Activated B cell treated with CpG ODN at 0.5 μM for 24 hours (primary cell): Measurements from ENCODE around the gene RPL27. TPM values are rescaled to one million over a fixed set of nuclear protein-coding genes. Genes with fewer than 3 reads are reported as not detected.
A peak's percentile ranks its signal among the peaks of the same experiment; 100 is the strongest.

ENCODE experiments used
- ATAC-seq: fragments of 200-7000 bp; cut with Tn5 transposase; one replicate; pipeline ENCODE4 v1.10.0; 2021; ENCODE audit warnings: low read depth, mild to moderate bottlenecking, moderate library complexity
- CTCF ChIA-PET: fragments of 350-600 bp; sonication (Branson Sonifier 250); formaldehyde crosslinking; loops from one replicate; lab custom pipeline; 2021; ENCODE audit warnings: antibody characterized with exemption; lab: Charles Lee
- POLR2A ChIA-PET: fragments of 350-600 bp; sonication (Branson Sonifier 250); formaldehyde crosslinking; loops from one replicate; lab custom pipeline; 2021; ENCODE audit warnings: antibody characterized with exemption; lab: Charles Lee
- DNase-seq: peaks from one replicate; pipeline ENCODE4 v3.0.0; 2022
- H3K27ac Mint-ChIP-seq: one replicate; pipeline ENCODE4 v1.8.0; 2020; ENCODE audit warnings: mixed read lengths
- H3K27me3 Mint-ChIP-seq: one replicate; pipeline ENCODE4 v1.8.0; 2021; ENCODE audit warnings: mixed read lengths
- H3K36me3 Mint-ChIP-seq: one replicate; pipeline ENCODE4 v1.8.0; 2021; ENCODE audit warnings: low read depth, mixed read lengths
- H3K4me1 Mint-ChIP-seq: one replicate; pipeline ENCODE4 v1.8.0; 2021; ENCODE audit warnings: mixed read lengths
- H3K4me3 Mint-ChIP-seq: one replicate; pipeline ENCODE4 v1.8.0; 2020; ENCODE audit warnings: mild to moderate bottlenecking, mixed read lengths
- H3K9me3 Mint-ChIP-seq: one replicate; pipeline ENCODE4 v1.8.0; 2020; ENCODE audit warnings: mixed read lengths
- intact Hi-C: fragments of 100-400 bp; cut with micrococcal nuclease; formaldehyde crosslinking; loops from one replicate; pipeline ENCODE4 v1.15.1; 2024
- total RNA-seq: library from RNA; stranded (reverse); gene quantifications from 2 replicates; pipeline ENCODE4 v1.2.3, GENCODE V29; 2022
- TF ChIP-seq, protein P1 (sequence below): fragments of 200-600 bp; IDR thresholded peaks from one replicate; pipeline ENCODE4 v1.8.0; 2022; ENCODE audit warnings: antibody characterized with exemption, mild to moderate bottlenecking

Gene RPL27
- total RNA-seq, 1 donor from 2014 or later = 1,189 TPM

GRCh38 chr17:43020789-43021740 lies 22.8 kb downstream of the RPL27 start:
- POLR2A ChIA-PET = interaction anchor here (0.6 to 2.5 kb wide), 16 partner anchors 8 to 1100 kb away, joined by 3 to 22 read pairs (median 6); partner anchors contain the start of genes IFI35, RPL27, TMEM106A and VPS25
- Mint-ChIP-seq H3K4me1 (peaks cover 24% of the 10 kb centered on the region), H3K27ac (peak overlapping the region; percentile 78), H3K9me3 (no peaks in the 10 kb centered on the region), H3K4me3 (peak overlapping the region; percentile 92), H3K27me3 (no peaks in the 10 kb centered on the region), H3K36me3 (peaks cover 13% of the 10 kb centered on the region)
- TF ChIP-seq, protein P1, sequence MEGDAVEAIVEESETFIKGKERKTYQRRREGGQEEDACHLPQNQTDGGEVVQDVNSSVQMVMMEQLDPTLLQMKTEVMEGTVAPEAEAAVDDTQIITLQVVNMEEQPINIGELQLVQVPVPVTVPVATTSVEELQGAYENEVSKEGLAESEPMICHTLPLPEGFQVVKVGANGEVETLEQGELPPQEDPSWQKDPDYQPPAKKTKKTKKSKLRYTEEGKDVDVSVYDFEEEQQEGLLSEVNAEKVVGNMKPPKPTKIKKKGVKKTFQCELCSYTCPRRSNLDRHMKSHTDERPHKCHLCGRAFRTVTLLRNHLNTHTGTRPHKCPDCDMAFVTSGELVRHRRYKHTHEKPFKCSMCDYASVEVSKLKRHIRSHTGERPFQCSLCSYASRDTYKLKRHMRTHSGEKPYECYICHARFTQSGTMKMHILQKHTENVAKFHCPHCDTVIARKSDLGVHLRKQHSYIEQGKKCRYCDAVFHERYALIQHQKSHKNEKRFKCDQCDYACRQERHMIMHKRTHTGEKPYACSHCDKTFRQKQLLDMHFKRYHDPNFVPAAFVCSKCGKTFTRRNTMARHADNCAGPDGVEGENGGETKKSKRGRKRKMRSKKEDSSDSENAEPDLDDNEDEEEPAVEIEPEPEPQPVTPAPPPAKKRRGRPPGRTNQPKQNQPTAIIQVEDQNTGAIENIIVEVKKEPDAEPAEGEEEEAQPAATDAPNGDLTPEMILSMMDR = no peak
- CTCF ChIA-PET = no interaction called here
- DNase-seq = peak; percentile 54
- intact Hi-C loops = loop anchor here (2.0 to 5.0 kb wide), 2 partner anchors 14 to 191 kb away; partner anchors contain the start of genes IFI35 and TMEM106A
- peak; percentile 3 for ATAC-seq

- H3K9me3 Mint-ChIP-seq = no peaks in the 10 kb centered on the region
- DNase-seq = peak; percentile 66
Observed at GRCh38 chr17:43021741-43022512, 23.7 kb downstream of the RPL27 start, which contains the start of gene VAT1. Gene VAT1 (minus strand): TSS chr17:43022385. CDS start chr17:43022322, 63 bp downstream.

GRCh38 chr17:43024407-43025289 lies 26.4 kb downstream of the RPL27 start, which contains the start of gene RND2:
Gene RND2 (plus strand): TSS chr17:43025231. CDS start chr17:43025348, 117 bp downstream.
- ATAC-seq (peak; percentile 65), DNase-seq (peak; percentile 79)
- Mint-ChIP-seq H3K36me3 (peaks cover 6% of the 10 kb centered on the region), H3K4me1 (peaks cover 24% of the 10 kb centered on the region), H3K4me3 (peak within 1 kb of the TSS; percentile 92), H3K27ac (peak within 1 kb of the TSS; percentile 87), H3K27me3 (no peaks in the 10 kb centered on the region), H3K9me3 (no peaks in the 10 kb centered on the region)
- TF ChIP-seq, protein P1 = no peak
- POLR2A ChIA-PET = interaction anchor here (0.6 to 3.8 kb wide), 17 partner anchors 9 to 459 kb away, joined by 3 to 53 read pairs (median 7); partner anchors contain the start of genes BECN1, BRCA1, DHX8 and IFI35
- CTCF ChIA-PET = interaction anchor here (0.5 to 2.3 kb wide), 5 partner anchors 12 to 200 kb away, joined by 3 to 8 read pairs (median 4); partner anchors contain the start of genes RPL27 and TMEM106A
- intact Hi-C loops = loop anchor here (1.0 to 5.0 kb wide), 5 partner anchors 146 to 459 kb away; partner anchors contain the start of genes DHX8 and TMEM106A

More at GRCh38 chr17:43021741-43022512, 23.7 kb downstream of the RPL27 start, which contains the start of gene VAT1:
- Mint-ChIP-seq H3K27me3 (no peaks in the 10 kb centered on the region), H3K4me1 (peaks cover 24% of the 10 kb centered on the region), H3K4me3 (peak within 1 kb of the TSS; percentile 92), H3K36me3 (peaks cover 11% of the 10 kb centered on the region), H3K27ac (peak within 1 kb of the TSS; percentile 78)
- TF ChIP-seq, protein P1 = no peak
- POLR2A ChIA-PET = interaction anchor here (0.6 to 2.5 kb wide), 15 partner anchors 9 to 1099 kb away, joined by 3 to 22 read pairs (median 5); partner anchors contain the start of genes BRCA1, IFI35, RPL27 and TMEM106A
- ATAC-seq = peak; percentile 46
- CTCF ChIA-PET = interaction anchor here (0.9 kb wide), 1 partner anchor 24 kb away, joined by 3 read pairs; the partner anchor contains the start of gene RPL27
- intact Hi-C loops = loop anchor here (1.0 to 5.0 kb wide), 4 partner anchors 15 to 190 kb away; partner anchors contain the start of genes BRCA1, IFI35, RPL27 and TMEM106A

GRCh38 chr17:43025290-43025657 lies 27.1 kb downstream of the RPL27 start:
- Mint-ChIP-seq H3K27ac (no peak overlapping the region), H3K4me3 (peak overlapping the region; percentile 73), H3K27me3 (no peaks in the 10 kb centered on the region), H3K9me3 (no peaks in the 10 kb centered on the region), H3K36me3 (peaks cover 6% of the 10 kb centered on the region), H3K4me1 (peaks cover 24% of the 10 kb centered on the region)
- intact Hi-C loops = no loop called here
- TF ChIP-seq, protein P1 = no peak
- no peak for ATAC-seq
- CTCF ChIA-PET = interaction anchor here (0.5 to 2.3 kb wide), 2 partner anchors 27 to 199 kb away, joined by 3 to 8 read pairs; partner anchors contain the start of gene RPL27
- DNase-seq = no peak
- POLR2A ChIA-PET = interaction anchor here (1.1 to 3.8 kb wide), 9 partner anchors 27 to 458 kb away, joined by 4 to 53 read pairs (median 13); partner anchors contain the start of genes BRCA1, DHX8, NBR1 and RPL27
